DOHH2 (cell line): ENCODE measurements around the gene LAPTM5.

Experiments used
- H3F3A ChIP-seq: fragments of 200-600 bp; sonication (generic), shearing (Covaris generic); 2 replicates; pipeline ENCODE4 v1.6.0; 2016; ENCODE audit warnings: antibody characterized with exemption, mild to moderate bottlenecking; ENCODE audit not compliant: control insufficient read depth, insufficient read depth
- H3K27ac ChIP-seq: fragments of 200-600 bp; sonication (generic); 2 replicates; pipeline ENCODE4 v1.5.1; 2014; ENCODE audit warnings: low read depth, mild to moderate bottlenecking, low read length, moderate library complexity
- H3K27me3 ChIP-seq: fragments of 200-600 bp; sonication (generic); 2 replicates; pipeline ENCODE4 v1.6.1; 2014; ENCODE audit warnings: mild to moderate bottlenecking, low read length, mixed read lengths; ENCODE audit not compliant: control insufficient read depth
- H3K36me3 ChIP-seq: fragments of 200-600 bp; sonication (generic); 2 replicates; pipeline ENCODE4 v1.6.1; 2014; ENCODE audit warnings: mild to moderate bottlenecking, low read length, moderate library complexity, mixed read lengths; ENCODE audit not compliant: control insufficient read depth
- H3K4me1 ChIP-seq: fragments of 200-600 bp; sonication (generic); 2 replicates; pipeline ENCODE4 v1.6.1; 2014; ENCODE audit warnings: mild to moderate bottlenecking, low read length, mixed read lengths; ENCODE audit not compliant: control insufficient read depth
- H3K4me2 ChIP-seq: fragments of 200-600 bp; sonication (generic); 2 replicates; pipeline ENCODE4 v1.6.0; 2014; ENCODE audit warnings: mild to moderate bottlenecking, low read length, moderate library complexity
- H3K4me3 ChIP-seq: fragments of 200-600 bp; sonication (generic); 2 replicates; pipeline ENCODE4 v1.5.1; 2014; ENCODE audit warnings: mild to moderate bottlenecking, low read length, mixed read lengths
- H3K79me2 ChIP-seq: fragments of 200-600 bp; sonication (generic); 2 replicates; pipeline ENCODE4 v1.6.1; 2014; ENCODE audit warnings: mild to moderate bottlenecking, low read length, mixed read lengths; ENCODE audit not compliant: control insufficient read depth
- H3K9me2 ChIP-seq: fragments of 200-600 bp; sonication (generic); replicated peaks from 2 replicates; pipeline ENCODE4 v1.6.1; 2014; ENCODE audit warnings: mild to moderate bottlenecking, low read length, mixed read lengths; ENCODE audit not compliant: control insufficient read depth
- H3K9me3 ChIP-seq: fragments of 200-600 bp; sonication (generic); 2 replicates; pipeline ENCODE4 v1.6.1; 2014; ENCODE audit warnings: antibody characterized with exemption, low read length, mixed read lengths; ENCODE audit not compliant: control insufficient read depth, insufficient read depth
- H4K20me1 ChIP-seq: fragments of 200-600 bp; sonication (generic); 2 replicates; pipeline ENCODE4 v1.6.0; 2014; ENCODE audit warnings: low read depth, mild to moderate bottlenecking, antibody characterized with exemption, low read length, moderate library complexity; ENCODE audit not compliant: control insufficient read depth, insufficient read depth
- CTCF ChIP-seq: fragments of 200-600 bp; sonication (generic); IDR thresholded peaks from one replicate; pipeline ENCODE4 v1.5.1; 2014; ENCODE audit warnings: antibody characterized with exemption, mild to moderate bottlenecking, low read depth, low read length; ENCODE audit not compliant: poor library complexity, severe bottlenecking
- EZH2phosphoT487 ChIP-seq: fragments of 200-600 bp; sonication (generic); IDR thresholded peaks from 2 replicates; pipeline ENCODE4 v1.6.1; 2017; ENCODE audit warnings: borderline replicate concordance, mild to moderate bottlenecking, antibody characterized with exemption, low read length, moderate library complexity, mixed read lengths

LAPTM5 gene

GRCh38 chr1:30748699-30749401 lies 8.7 kb downstream of the LAPTM5 start:
- no peaks in the 10 kb centered on the region for H3K9me3 ChIP-seq
- peaks cover 100% of the 10 kb centered on the region for H3K4me1 ChIP-seq
- H3K27me3 ChIP-seq: no peaks in the 10 kb centered on the region
- H3K36me3 ChIP-seq: peaks cover 87% of the 10 kb centered on the region
- H3K4me2 ChIP-seq: peak overlapping the region; percentile 94
- H3K4me3 ChIP-seq: peak overlapping the region; percentile 95
- H3F3A ChIP-seq: peaks cover 65% of the 10 kb centered on the region
- H3K79me2 ChIP-seq: peaks cover 99% of the 10 kb centered on the region
- TF ChIP-seq CTCF: no peak
- no peak for TF ChIP-seq EZH2phosphoT487
- H3K27ac ChIP-seq: peak overlapping the region; percentile 99
- H3K9me2 ChIP-seq: no peaks in the 10 kb centered on the region
- H4K20me1 ChIP-seq: peaks cover 29% of the 10 kb centered on the region; the same call in 1 of the 2 replicates

GRCh38 chr1:30748098-30748698 lies 9.4 kb downstream of the LAPTM5 start:
- H3K36me3 ChIP-seq: peaks cover 86% of the 10 kb centered on the region
- peaks cover 100% of the 10 kb centered on the region for H3K4me1 ChIP-seq
- H4K20me1 ChIP-seq: peaks cover 32% of the 10 kb centered on the region
- no peaks in the 10 kb centered on the region for H3K9me2 ChIP-seq
- no peak for TF ChIP-seq CTCF
- TF ChIP-seq EZH2phosphoT487: no peak
- peaks cover 98% of the 10 kb centered on the region for H3K79me2 ChIP-seq
- H3K4me3 ChIP-seq: peak overlapping the region; percentile 95
- no peaks in the 10 kb centered on the region for H3K27me3 ChIP-seq
- peak overlapping the region; percentile 94 for H3K4me2 ChIP-seq
- H3K9me3 ChIP-seq: no peaks in the 10 kb centered on the region
- peak overlapping the region; percentile 99 for H3K27ac ChIP-seq
- peaks cover 62% of the 10 kb centered on the region for H3F3A ChIP-seq

GRCh38 chr1:30747033-30748008 lies 10.3 kb downstream of the LAPTM5 start:
- Histone ChIP-seq H3K79me2 (peaks cover 98% of the 10 kb centered on the region), H3K4me3 (peak overlapping the region; percentile 95), H3K9me3 (no peaks in the 10 kb centered on the region), H3K4me1 (peaks cover 100% of the 10 kb centered on the region), H3K9me2 (no peaks in the 10 kb centered on the region), H3K4me2 (peak overlapping the region; percentile 94), H3F3A (peaks cover 59% of the 10 kb centered on the region), H3K36me3 (peaks cover 87% of the 10 kb centered on the region), H4K20me1 (peaks cover 40% of the 10 kb centered on the region), H3K27ac (peak overlapping the region; percentile 99), H3K27me3 (no peaks in the 10 kb centered on the region)
- TF ChIP-seq CTCF (no peak), EZH2phosphoT487 (no peak)
